ENCODE results near the gene AMBP. TPM values are rescaled to one million over a fixed set of nuclear protein-coding genes. Genes with fewer than 3 reads are reported as not detected.
A peak's percentile ranks its signal among the peaks of the same experiment; 100 is the strongest.

Gene AMBP
- total and polyA plus RNA-seq, 2 of the 13 experiments (the other 11 are each of a cell fraction or from before 2014, with no cell fraction given) = 1,510 to 2,580 TPM

- TF ChIP-seq ZNF646 (CRISPR knock-in tag; IDR thresholded peaks at IDR 0.05) (peak; percentile 48; the same call in 1 of the 2 replicates), ZNF543 (CRISPR knock-in tag; IDR thresholded peaks at IDR 0.05) (no peak), PATZ1 (CRISPR knock-in tag; IDR thresholded peaks at IDR 0.05) (peak; percentile 17), HDAC1 (CRISPR knock-in tag; IDR thresholded peaks at IDR 0.05) (peak; percentile 75), ZNF432 (CRISPR knock-in tag; IDR thresholded peaks at IDR 0.05; ENCODE audit: borderline replicate concordance) (no peak), IKZF5 (CRISPR knock-in tag; IDR thresholded peaks at IDR 0.05) (peak; percentile 73), SRSF9 (IDR thresholded peaks at IDR 0.05; ENCODE audit: borderline replicate concordance, insufficient read depth, low read depth, low read length, poor library complexity, severe bottlenecking) (no peak), ISX (CRISPR knock-in tag; conservative IDR thresholded peaks at IDR 0.05) (no peak), CREM (IDR thresholded peaks at IDR 0.05) (no peak), CREM (CRISPR knock-in tag; IDR thresholded peaks at IDR 0.05) (no peak), POLR2AphosphoS5 (IDR thresholded peaks at IDR 0.05; ENCODE audit: low read depth, low read length) (peak; percentile 62), KLF12 (CRISPR knock-in tag; IDR thresholded peaks at IDR 0.05; ENCODE audit: borderline replicate concordance) (no peak), ZNF503 (CRISPR knock-in tag; IDR thresholded peaks at IDR 0.05) (0 out of 2 replicates have a peak, but pooled peaks have one; percentile 1), AKAP8 (CRISPR knock-in tag; IDR thresholded peaks at IDR 0.05) (no peak; the same call in 1 of the 2 replicates), KDM5A (IDR thresholded peaks at IDR 0.05; ENCODE audit: borderline replicate concordance, low read length) (no peak), XBP1 (CRISPR knock-in tag; IDR thresholded peaks at IDR 0.05) (no peak), ZNF263 (CRISPR knock-in tag; IDR thresholded peaks at IDR 0.05) (0 out of 2 replicates have a peak, but pooled peaks have one; percentile 50), ZSCAN30 (CRISPR knock-in tag; IDR thresholded peaks at IDR 0.05) (no peak; the same call in 1 of the 2 replicates)
Measured at GRCh38 chr9:114082017-114082762, 4.1 kb upstream of the AMBP start (continued).
